HepG2 (cell line): Measurements from ENCODE around the gene CGNL1. TPM values are rescaled to one million over a fixed set of nuclear protein-coding genes. Genes with fewer than 3 reads are reported as not detected.

Source experiments
- AGO1 ChIP-seq: fragments of 200-400 bp; formaldehyde crosslinking; IDR thresholded peaks from 2 replicates; pipeline ENCODE4 v1.6.1; 2017; ENCODE audit warnings: mild to moderate bottlenecking, low read depth, low read length, moderate library complexity; ENCODE audit not compliant: poor library complexity, severe bottlenecking
- DNMT1 ChIP-seq: sonication (generic); formaldehyde crosslinking; IDR thresholded peaks from 2 replicates; pipeline ENCODE4 v1.5.1; 2020; ENCODE audit warnings: mild to moderate bottlenecking, missing genetic modification reagents
- ELF3 ChIP-seq: IDR thresholded peaks from 2 replicates; pipeline ENCODE4 v1.6.1; 2016; ENCODE audit warnings: missing genetic modification reagents, missing compliant biosample characterization
- ERF ChIP-seq: IDR thresholded peaks from 2 replicates; pipeline ENCODE4 v1.6.1; 2018; ENCODE audit warnings: missing biosample characterization, missing genetic modification reagents
- EZH2 ChIP-seq: conservative IDR thresholded peaks from 2 replicates; pipeline ENCODE4 v1.6.1; 2012; ENCODE audit warnings: mild to moderate bottlenecking, low read depth, low read length, moderate library complexity
- GLI4 ChIP-seq: sonication (generic); formaldehyde crosslinking; IDR thresholded peaks from 2 replicates; pipeline ENCODE4 v1.5.1; 2020; ENCODE audit warnings: missing genetic modification reagents, mild to moderate bottlenecking, moderate library complexity, borderline replicate concordance
- GLMP ChIP-seq: sonication (generic); formaldehyde crosslinking; IDR thresholded peaks from 2 replicates; pipeline ENCODE4 v1.9.0; 2021; ENCODE audit warnings: missing genetic modification reagents, mild to moderate bottlenecking, borderline replicate concordance
- HOXA5 ChIP-seq: sonication (generic); formaldehyde crosslinking; IDR thresholded peaks from 2 replicates; pipeline ENCODE4 v1.4.0; 2020; ENCODE audit warnings: missing genetic modification reagents
- IKZF1 ChIP-seq: fragments of 450-650 bp; IDR thresholded peaks from 2 replicates; pipeline ENCODE4 v1.7.1; 2016
- JUND ChIP-seq: sonication (generic); formaldehyde crosslinking; IDR thresholded peaks from 2 replicates; pipeline ENCODE4 v1.8.0; 2022; ENCODE audit warnings: mild to moderate bottlenecking, missing genetic modification reagents
- NR2F6 ChIP-seq, 2 experiments: IDR thresholded peaks; 2 replicates each; pipeline ENCODE4 v1.6.1; 2016; ENCODE audit warnings: antibody characterized with exemption in 1 of 2, mild to moderate bottlenecking in 1 of 2
- RXRB ChIP-seq: IDR thresholded peaks from 2 replicates; pipeline ENCODE4 v1.6.1; 2016; ENCODE audit warnings: borderline replicate concordance, missing genetic modification reagents, missing compliant biosample characterization
- TARDBP ChIP-seq: sonication (generic); formaldehyde crosslinking; IDR thresholded peaks from 2 replicates; pipeline ENCODE4 v1.8.0; 2022; ENCODE audit warnings: mild to moderate bottlenecking, missing genetic modification reagents
- YEATS2 ChIP-seq: sonication (generic); formaldehyde crosslinking; IDR thresholded peaks from 2 replicates; pipeline ENCODE4 v1.4.0; 2020; ENCODE audit warnings: missing genetic modification reagents, borderline replicate concordance
- ZBTB7A ChIP-seq: sonication (generic); formaldehyde crosslinking; IDR thresholded peaks from 2 replicates; pipeline ENCODE4 v1.8.0; 2022; ENCODE audit warnings: mild to moderate bottlenecking, missing genetic modification reagents
- ZMYM3 ChIP-seq: sonication (generic); formaldehyde crosslinking; IDR thresholded peaks from 2 replicates; pipeline ENCODE4 v1.5.1; 2020; ENCODE audit warnings: mild to moderate bottlenecking, missing genetic modification reagents
- ZNF143 ChIP-seq: sonication (generic); formaldehyde crosslinking; IDR thresholded peaks from 2 replicates; pipeline ENCODE4 v1.4.0; 2020; ENCODE audit warnings: missing genetic modification reagents
- ZNF264 ChIP-seq: sonication (generic); formaldehyde crosslinking; IDR thresholded peaks from 2 replicates; pipeline ENCODE4 v1.4.0; 2020; ENCODE audit warnings: missing genetic modification reagents
- ZNF501 ChIP-seq: sonication (generic); formaldehyde crosslinking; IDR thresholded peaks from 2 replicates; pipeline ENCODE4 v1.5.1; 2020; ENCODE audit warnings: mild to moderate bottlenecking, moderate library complexity, missing genetic modification reagents
- ZNF543 ChIP-seq: sonication (generic); formaldehyde crosslinking; IDR thresholded peaks from 2 replicates; pipeline ENCODE4 v1.4.0; 2020; ENCODE audit warnings: mild to moderate bottlenecking, missing genetic modification reagents
- ZNF546 ChIP-seq: sonication (generic); formaldehyde crosslinking; conservative IDR thresholded peaks from 2 replicates; pipeline ENCODE4 v1.8.1; 2023; ENCODE audit warnings: mild to moderate bottlenecking, missing genetic modification reagents
- ZNF572 ChIP-seq: sonication (generic); formaldehyde crosslinking; IDR thresholded peaks from 2 replicates; pipeline ENCODE4 v1.5.1; 2020; ENCODE audit warnings: mild to moderate bottlenecking, missing genetic modification reagents
- ZNF724P ChIP-seq: sonication (generic); formaldehyde crosslinking; IDR thresholded peaks from 2 replicates; pipeline ENCODE4 v1.8.0; 2022; ENCODE audit warnings: missing genetic modification reagents, borderline replicate concordance
- ZNF772 ChIP-seq: sonication (generic); formaldehyde crosslinking; IDR thresholded peaks from 2 replicates; pipeline ENCODE4 v1.5.0; 2020; ENCODE audit warnings: mild to moderate bottlenecking, missing genetic modification reagents
- ZNF788 ChIP-seq: sonication (generic); formaldehyde crosslinking; IDR thresholded peaks from 2 replicates; pipeline ENCODE4 v1.5.0; 2020; ENCODE audit warnings: mild to moderate bottlenecking, missing genetic modification reagents, borderline replicate concordance
- polyA plus RNA-seq, 8 experiments: library from polyadenylated mRNA; depleted of rRNA in 3 of 8; stranded (reverse) in 7 of 8; unstranded in 1 of 8; fragments of >200 nt; fragmentation: Illumina TruSeq in 4 of 8; extraction: Trizol in 4 of 8; gene quantifications; 2 replicates each; pipeline versions ENCODE4 v1.2.1 to v1.2.3, GENCODE V29; 2011 to 2016; ENCODE audit warnings: low read depth in 4 of 8, missing spikeins in 1 of 8, mixed read lengths in 1 of 8; ENCODE audit not compliant: insufficient read depth in 1 of 8
- total RNA-seq, 5 experiments: library from RNA; depleted of rRNA; stranded (reverse); fragments of >200 nt; fragmentation: Illumina TruSeq; extraction: Trizol; gene quantifications; 2 replicates each; pipeline ENCODE4 v1.2.3, GENCODE V29; 2016; ENCODE audit warnings: low read depth in 1 of 5
- TF ChIP-seq, protein P1 (sequence below): sonication (generic); formaldehyde crosslinking; IDR thresholded peaks from 2 replicates; pipeline ENCODE4 v1.5.0; 2020; ENCODE audit warnings: missing genetic modification reagents
- TF ChIP-seq, protein P2 (sequence below): sonication (generic); formaldehyde crosslinking; IDR thresholded peaks from 2 replicates; pipeline ENCODE4 v1.4.0; 2020; ENCODE audit warnings: missing genetic modification reagents

CGNL1 gene
- total and polyA plus RNA-seq, 2 of the 13 experiments (the other 11 are each of a cell fraction or from before 2014, with no cell fraction given) = 5.6 to 15.6 TPM

- TF ChIP-seq ZNF724P (CRISPR knock-in tag) (no peak), ZBTB7A (CRISPR knock-in tag) (peak; percentile 30; the same call in 1 of the 2 replicates), ZNF546 (CRISPR knock-in tag) (no peak), EZH2 (no peak), GLI4 (CRISPR knock-in tag) (no peak), ZNF143 (CRISPR knock-in tag) (peak; percentile 71), TARDBP (CRISPR knock-in tag) (0 out of 2 replicates have a peak, but pooled peaks have one; percentile 5), RXRB (CRISPR knock-in tag) (0 out of 2 replicates have a peak, but pooled peaks have one; percentile 28), ZMYM3 (CRISPR knock-in tag) (0 out of 2 replicates have a peak, but pooled peaks have one; percentile 19), DNMT1 (CRISPR knock-in tag) (no peak), ZNF788 (0 out of 2 replicates have a peak, but pooled peaks have one; percentile 20), ZNF543 (CRISPR knock-in tag) (peak; percentile 39; the same call in 1 of the 2 replicates), ZNF572 (CRISPR knock-in tag) (0 out of 2 replicates have a peak, but pooled peaks have one; percentile 81), ERF (peak; percentile 22; the same call in 1 of the 2 replicates), ELF3 (CRISPR knock-in tag) (peak; percentile 48; the same call in 1 of the 2 replicates), ZNF264 (CRISPR knock-in tag) (no peak), AGO1 (no peak), NR2F6 (IDR thresholded peaks at IDR 0.05) (0 out of 2 replicates have a peak, but pooled peaks have one; percentile 14), NR2F6 (CRISPR knock-in tag; IDR thresholded peaks at IDR 0.05) (peak; percentile 18; the same call in 1 of the 2 replicates), YEATS2 (CRISPR knock-in tag) (0 out of 2 replicates have a peak, but pooled peaks have one; percentile 13), ZNF501 (CRISPR knock-in tag) (peak; percentile 75; the same call in 1 of the 2 replicates), JUND (no peak), GLMP (CRISPR knock-in tag) (no peak), HOXA5 (0 out of 2 replicates have a peak, but pooled peaks have one; percentile 37), ZNF772 (CRISPR knock-in tag) (0 out of 2 replicates have a peak, but pooled peaks have one; percentile 45), IKZF1 (no peak)
- TF ChIP-seq, protein P1, sequence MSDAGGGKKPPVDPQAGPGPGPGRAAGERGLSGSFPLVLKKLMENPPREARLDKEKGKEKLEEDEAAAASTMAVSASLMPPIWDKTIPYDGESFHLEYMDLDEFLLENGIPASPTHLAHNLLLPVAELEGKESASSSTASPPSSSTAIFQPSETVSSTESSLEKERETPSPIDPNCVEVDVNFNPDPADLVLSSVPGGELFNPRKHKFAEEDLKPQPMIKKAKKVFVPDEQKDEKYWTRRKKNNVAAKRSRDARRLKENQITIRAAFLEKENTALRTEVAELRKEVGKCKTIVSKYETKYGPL (CRISPR knock-in tag) = peak; percentile 95
- TF ChIP-seq, protein P2, sequence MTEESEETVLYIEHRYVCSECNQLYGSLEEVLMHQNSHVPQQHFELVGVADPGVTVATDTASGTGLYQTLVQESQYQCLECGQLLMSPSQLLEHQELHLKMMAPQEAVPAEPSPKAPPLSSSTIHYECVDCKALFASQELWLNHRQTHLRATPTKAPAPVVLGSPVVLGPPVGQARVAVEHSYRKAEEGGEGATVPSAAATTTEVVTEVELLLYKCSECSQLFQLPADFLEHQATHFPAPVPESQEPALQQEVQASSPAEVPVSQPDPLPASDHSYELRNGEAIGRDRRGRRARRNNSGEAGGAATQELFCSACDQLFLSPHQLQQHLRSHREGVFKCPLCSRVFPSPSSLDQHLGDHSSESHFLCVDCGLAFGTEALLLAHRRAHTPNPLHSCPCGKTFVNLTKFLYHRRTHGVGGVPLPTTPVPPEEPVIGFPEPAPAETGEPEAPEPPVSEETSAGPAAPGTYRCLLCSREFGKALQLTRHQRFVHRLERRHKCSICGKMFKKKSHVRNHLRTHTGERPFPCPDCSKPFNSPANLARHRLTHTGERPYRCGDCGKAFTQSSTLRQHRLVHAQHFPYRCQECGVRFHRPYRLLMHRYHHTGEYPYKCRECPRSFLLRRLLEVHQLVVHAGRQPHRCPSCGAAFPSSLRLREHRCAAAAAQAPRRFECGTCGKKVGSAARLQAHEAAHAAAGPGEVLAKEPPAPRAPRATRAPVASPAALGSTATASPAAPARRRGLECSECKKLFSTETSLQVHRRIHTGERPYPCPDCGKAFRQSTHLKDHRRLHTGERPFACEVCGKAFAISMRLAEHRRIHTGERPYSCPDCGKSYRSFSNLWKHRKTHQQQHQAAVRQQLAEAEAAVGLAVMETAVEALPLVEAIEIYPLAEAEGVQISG = peak; percentile 41; the same call in 1 of the 2 replicates
Measured at GRCh38 chr15:57352535-57353316, 23.6 kb upstream of the CGNL1 start (continued).
